HK-2 (cell line): ENCODE results near the gene NAA50.

ENCODE experiments used
- DNase-seq: peaks from one replicate; pipeline ENCODE4 v3.0.0-alpha.2; 2018; ENCODE audit not compliant: unreplicated experiment

NAA50 gene

DNA sequence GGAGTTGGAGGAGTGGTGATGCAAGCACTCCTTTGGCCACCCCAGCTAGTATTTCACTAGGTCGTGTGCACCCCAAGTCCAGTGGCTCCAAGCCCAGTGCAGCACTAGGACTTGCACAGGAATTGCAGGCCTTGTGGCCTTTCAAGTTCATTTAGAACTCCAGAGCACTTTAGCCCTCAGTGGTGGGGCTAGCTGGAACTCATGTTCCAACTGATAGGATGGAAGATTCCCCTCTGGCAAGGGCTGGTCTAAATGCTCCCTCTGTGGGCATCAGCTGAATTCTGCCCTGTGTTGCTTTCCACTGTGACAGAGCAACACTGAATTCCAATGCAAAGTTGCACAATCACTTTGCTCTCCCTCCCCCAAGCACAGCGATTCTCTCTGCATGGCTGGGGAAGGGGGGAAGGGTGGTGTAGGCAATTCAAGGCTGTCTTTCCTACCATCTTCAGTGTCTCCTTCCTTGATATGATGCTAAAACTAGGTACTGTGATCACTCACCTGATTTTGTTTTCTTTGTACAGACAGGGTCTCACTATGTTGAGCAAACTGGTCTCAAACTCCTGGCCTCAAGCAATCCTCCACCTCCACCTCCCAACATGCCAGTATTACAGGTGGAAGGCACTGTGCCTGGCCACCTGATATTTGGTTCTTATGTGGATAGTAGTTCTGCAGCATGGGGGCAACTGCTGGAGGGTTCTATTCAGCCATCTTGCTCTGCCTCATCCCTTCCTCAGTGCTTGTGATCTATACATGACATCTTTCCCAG, 59.9 kb downstream of the NAA50 start:
- no peak for DNase-seq

DNA sequence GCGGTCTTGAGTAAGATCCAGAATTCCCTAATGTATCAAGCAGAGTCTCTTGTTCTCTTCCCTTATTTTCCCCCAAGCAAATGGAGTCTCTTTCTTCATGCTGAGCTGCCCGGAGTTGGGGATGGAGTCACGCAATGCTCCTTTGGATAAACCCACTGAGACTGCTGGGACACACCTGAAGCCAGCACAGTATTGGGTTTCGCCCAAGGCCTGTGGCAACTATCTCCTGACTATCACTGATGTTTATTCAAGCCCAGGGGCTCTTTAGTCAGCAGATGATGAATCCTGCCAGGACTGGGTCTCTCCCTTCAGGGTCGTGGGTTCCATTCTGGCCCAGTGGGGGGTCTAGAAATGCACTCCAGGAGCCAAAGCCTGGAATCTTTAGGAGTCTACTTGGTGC, 60.9 kb downstream of the NAA50 start:
- DNase-seq: no peak

DNA sequence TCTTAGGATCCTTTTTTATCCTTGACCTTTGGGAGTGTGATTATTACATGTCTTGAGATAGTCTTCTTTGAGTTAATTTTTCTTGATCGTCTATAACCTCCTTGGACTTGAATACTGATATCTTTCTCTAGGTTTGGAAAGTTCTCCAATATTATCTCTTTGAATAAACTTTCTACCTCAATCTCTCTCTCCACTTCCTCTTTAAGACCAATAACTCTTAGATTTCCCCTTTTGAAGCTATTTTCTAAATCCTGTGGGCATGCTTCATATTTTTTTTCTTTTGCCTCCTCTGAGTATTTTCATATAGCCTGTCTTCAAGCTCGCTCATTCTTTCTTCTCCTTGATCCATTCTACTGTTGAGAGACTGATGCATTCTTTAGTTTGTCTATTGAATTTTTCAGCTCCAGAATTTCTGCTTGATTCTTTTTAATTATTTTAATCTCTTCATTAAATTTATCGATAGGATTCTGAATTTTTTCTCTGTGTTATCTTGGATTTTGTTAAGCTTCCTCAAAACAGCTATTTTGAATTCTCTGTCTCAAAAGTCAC, 61.7 kb downstream of the NAA50 start:
- no peak for DNase-seq

DNA sequence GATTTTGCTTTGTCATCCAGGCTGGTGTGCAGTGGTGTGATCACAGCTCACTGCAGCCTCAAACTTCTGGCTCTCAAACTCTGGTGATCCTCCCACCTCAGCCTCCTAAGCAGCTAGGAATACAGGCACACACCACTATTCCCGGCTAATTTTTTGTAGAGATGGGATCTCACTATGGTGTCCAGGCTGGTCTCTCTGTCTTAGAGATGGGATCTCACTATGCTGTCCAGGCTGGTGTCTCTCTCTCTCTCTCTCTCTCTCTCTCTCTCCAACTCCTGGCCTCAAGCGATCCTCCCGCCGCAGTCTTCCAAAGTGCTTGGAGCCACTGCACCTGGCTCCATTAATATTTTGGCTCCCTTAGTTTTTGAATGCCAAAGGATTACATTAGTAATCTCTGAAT, 67.3 kb downstream of the NAA50 start:
- no peak for DNase-seq

DNA sequence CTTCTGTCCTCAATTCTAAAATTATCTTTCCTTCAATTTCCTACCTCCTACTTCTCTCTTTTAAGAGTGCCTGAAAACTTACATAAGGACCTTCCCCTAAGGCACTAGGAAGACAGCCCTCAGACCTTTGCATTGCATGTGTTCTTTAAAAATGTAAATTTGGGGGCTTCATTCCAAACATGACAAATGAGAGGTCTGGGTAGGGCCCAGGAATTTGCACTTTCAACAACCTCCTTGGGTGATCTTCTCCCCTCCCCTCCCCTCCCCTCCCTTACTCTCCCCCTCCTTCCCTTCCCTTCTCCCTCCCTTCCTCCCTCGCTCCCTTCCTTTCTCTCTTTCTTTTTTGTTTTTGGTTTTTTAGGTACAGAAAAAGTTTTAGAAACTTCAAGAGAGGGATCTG, 68.3 kb downstream of the NAA50 start:
- no peak for DNase-seq

DNA sequence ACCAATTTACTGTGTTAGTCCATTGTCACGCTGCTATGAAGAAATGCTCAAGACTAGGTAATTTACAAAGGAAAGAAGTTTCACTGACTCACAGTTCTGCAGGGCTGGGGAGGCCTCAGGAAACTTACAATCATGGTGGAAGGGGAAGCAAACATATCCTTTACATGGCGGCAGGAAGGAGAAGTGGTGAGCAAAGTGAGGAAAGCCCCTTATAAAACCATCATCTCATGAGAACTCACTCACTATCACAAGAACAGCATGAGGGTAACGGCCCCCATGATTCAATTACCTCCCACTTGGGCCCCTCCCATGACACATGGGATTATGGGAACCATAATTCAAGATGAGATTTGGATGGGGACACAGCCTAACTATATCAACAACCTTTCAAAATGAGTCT, 69.8 kb downstream of the NAA50 start:
- no peak for DNase-seq

DNA sequence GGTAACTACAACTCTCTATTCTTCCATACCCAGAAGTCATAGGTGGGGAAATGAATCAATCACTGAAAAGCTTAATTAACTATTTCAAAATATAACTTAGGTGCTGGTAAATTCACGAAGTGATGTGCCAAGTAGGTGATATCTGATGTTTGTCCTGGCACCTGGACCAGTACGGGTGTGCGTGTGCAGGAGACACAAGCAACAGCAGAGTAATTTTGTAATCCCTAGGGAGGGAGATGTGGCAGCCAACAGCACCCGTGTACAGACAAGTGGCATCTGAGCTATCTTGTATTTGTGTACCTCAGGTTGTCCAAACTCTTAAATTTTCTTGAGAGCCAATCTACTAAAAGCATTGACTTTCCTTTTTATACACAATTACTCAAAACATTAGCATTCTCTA, 72.5 kb downstream of the NAA50 start:
- no peak for DNase-seq

DNA sequence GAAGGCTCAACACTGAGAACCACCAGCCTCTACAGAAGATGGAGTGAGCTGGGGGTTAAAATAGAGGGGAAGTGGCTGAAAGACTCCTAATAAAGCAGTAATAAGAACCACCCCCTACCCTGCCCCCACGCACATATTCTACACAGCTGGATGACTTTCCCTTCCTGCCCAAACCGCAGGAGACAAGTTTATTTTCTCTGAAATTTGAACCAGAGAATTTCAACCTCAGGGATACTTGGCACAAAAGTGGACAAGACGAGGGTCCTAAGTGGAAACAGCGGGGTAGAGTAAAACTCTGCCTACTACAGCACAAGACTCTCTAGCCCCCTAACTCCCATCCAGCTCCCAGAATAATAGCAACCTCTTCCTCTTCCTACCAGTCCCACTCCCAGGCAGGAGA, 78.0 kb downstream of the NAA50 start:
- no peak for DNase-seq
